Epidermal melanocyte (primary cell): ENCODE measurements around the gene NPM1.
A peak's percentile ranks its signal among the peaks of the same experiment; 100 is the strongest.
"Not testable (repeated sequence)": the region's sequence is repeated elsewhere in the genome, so short reads cannot be mapped to it uniquely, and the experiment has no call there.

Experiments
- DNase-seq: peaks from one replicate; pipeline ENCODE4 v3.0.0; 2011; ENCODE audit warnings: low spot score; ENCODE audit not compliant: insufficient read length

Gene NPM1, protein sequence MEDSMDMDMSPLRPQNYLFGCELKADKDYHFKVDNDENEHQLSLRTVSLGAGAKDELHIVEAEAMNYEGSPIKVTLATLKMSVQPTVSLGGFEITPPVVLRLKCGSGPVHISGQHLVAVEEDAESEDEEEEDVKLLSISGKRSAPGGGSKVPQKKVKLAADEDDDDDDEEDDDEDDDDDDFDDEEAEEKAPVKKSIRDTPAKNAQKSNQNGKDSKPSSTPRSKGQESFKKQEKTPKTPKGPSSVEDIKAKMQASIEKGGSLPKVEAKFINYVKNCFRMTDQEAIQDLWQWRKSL

GRCh38 chr5:171387345-171387969, at the start of gene NPM1:
TSS of gene NPM1 (plus strand) at chr5:171387849. CDS start at chr5:171387949, 100 bp downstream.
- peak; percentile 94 for DNase-seq

DNA sequence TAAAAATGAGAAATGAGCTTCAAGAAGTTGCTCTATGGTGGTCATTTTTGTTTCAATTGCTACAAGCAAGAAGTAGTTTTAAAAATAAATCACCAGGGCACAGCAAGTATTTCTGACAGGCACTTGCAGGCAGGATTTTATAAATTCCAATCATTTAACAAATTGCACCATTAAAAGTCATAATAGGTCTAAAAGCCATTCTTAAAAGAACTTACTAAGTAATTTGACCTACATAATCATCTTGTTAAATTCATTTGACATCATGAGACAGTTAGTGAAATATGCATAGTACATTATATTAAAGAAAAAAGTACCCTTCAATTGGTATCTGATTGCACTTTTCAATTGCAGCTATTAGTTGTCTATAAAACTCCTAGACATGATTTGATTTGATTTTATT, 47.6 kb upstream of the NPM1 start:
- no peak for DNase-seq

GRCh38 chr5:171340491-171340890, 47.2 kb upstream of the NPM1 start:
- DNase-seq, result no peak

DNA sequence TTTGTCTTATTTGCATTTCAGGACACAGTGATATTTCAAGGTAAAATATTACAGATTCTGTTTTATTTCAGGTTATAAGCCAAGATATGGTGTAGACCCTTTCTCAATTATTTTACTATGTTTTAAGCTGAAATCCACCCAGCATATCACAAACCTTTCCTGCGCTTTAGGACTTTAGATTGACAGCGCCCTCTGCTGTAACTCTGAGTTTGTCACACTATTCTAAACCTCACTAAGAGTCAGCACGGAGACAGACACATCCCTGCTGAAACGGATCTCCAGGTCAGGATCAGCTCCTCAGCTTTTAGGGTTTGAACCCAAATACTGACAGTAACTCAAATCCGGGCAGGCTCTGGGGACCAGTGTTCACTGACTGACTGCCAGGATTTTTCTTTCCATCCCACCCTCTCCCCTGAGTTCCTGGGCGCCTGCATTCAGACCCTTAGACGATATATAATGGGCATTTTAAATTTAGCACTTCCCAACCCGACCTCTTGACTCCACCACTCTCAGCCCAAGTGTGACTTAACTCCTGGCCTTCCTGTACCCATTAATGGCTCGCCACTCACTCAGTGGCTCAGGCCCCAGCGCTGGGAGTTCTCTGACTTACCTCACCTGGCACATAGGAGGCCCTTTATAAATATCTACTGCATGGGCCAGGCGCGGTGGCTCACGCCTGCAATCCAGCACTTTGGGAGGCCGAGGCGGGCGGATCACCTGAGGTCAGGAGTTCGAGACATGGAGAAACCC, 45.1 kb upstream of the NPM1 start:
- DNase-seq, result no peak

- no peak for DNase-seq
These were observed 42.6 kb upstream of the NPM1 start for GRCh38 chr5:171344936-171345608.

GRCh38 chr5:171351536-171352073, 36.0 kb upstream of the NPM1 start:
- no peak for DNase-seq

GRCh38 chr5:171355302-171355724, 32.3 kb upstream of the NPM1 start:
- DNase-seq, result no peak

DNA sequence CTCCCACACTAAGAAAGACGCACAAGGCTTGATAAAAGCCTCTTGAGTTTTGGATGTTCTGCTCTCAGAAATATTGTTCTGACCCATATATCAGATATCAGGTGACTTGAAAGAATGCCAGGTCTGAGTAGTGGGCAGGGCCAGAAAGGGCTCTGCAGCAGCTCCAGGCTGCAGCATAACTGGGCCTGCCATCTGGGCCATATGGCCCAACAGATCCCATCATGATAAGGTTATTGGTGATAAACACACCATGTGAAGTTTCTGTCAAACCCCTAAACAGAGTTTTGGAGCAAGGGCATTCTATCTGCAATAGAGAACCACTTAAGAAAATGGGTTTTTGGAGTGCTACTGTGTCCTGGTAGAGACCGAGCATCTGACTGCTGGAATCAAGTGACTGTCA, 29.8 kb upstream of the NPM1 start:
- no peak for DNase-seq

GRCh38 chr5:171361151-171361550, 26.5 kb upstream of the NPM1 start:
- DNase-seq, result not testable (repeated sequence)

DNA sequence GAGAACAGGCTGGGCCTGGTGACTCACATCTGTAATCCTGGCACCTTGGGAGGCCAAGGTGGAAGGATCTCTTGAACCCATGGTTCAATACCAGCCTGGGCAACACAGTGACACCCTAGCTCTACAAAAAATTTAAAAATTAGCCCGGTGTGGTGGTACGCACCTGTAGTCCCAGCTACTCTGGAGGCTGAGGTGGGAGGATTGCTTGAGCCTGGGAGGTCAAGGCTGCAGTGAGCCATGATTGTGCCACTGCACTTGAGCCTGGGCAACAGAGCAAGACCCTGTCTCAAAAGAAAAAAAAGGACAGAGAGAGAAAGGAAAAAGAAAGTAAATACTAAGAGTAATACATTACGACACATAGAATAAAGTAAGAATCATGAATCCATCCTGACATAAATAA, 24.4 kb upstream of the NPM1 start:
- not testable (repeated sequence) for DNase-seq

DNA sequence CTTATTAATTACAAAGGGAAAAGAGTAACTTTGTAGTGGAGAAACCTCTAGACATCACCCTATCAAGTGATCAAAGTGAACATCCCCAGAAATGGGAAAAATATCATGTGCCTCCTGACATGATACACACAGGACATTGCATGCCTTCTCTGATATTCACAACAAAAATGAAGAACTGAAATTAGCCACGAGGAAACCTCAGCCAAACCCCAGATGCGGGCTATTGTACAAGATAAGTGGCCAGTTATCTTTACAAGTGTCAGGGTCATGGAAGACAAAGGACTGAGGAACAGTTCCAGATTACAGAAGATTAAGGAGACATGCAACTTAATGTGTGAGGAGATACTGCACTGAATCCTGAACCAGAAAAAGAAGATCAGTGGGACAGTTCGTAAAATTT, 23.8 kb upstream of the NPM1 start:
- DNase-seq, result no peak

DNA sequence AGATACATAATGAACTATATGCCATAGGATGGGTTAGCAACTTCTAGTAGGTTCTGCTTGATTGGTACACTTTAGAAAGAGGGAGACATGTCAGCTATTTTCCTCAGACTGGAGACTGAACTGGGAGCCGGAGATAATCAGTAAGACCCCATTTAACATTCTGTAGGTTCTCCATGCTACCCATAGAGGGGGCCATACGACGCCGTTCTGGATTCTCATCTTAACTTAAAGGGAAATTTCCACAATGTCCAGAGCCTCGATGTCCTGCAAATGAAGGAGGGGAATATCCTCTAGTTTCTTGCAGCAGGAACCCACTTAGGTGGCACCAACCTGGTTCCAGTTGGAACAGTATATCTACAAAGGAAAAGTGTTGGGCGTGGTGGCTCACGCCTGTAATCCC, 22.3 kb upstream of the NPM1 start:
- DNase-seq, result no peak

DNA sequence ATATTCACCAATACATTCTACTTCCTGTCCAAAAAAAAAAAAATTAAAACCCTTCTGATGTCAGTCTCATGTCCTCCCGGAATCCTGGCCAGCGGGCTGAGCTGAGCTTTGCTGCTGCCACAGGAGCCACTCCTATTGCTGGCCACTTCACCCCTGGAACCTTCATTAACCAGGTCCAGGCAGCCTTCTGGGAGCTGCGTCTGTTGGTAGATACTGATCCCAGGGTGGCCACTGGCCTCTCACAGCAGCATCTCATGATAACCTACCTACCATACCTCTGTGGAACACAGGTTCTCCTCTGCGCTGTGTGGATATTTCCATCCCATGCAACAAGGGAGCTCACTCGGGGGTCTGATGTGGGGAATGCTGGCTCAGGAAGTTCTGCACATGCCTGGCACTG, 21.0 kb upstream of the NPM1 start:
- no peak for DNase-seq

- no peak for DNase-seq
These were observed 20.0 kb upstream of the NPM1 start for GRCh38 chr5:171367424-171368370.

GRCh38 chr5:171369056-171369455, 18.6 kb upstream of the NPM1 start:
- no peak for DNase-seq

DNA sequence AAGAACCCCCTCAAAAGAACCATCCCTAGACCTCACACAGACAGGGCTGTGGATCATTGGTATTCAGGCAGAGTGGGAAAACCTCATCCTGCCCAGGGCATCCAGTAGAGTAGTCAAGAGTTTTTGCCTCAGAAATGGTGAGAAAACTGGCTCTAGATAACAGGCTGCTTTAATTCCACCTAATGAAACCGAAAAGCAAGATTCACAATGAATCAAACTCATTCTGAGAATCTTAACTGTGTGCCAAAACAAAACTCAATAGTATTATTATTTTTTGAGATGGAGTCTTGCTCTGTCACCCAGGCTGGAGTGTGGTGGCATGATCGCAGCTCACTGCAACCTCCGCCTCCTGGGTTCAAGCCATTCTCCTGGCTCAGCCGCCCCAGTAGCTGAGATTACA, 17.8 kb upstream of the NPM1 start:
- DNase-seq, result no peak

DNA sequence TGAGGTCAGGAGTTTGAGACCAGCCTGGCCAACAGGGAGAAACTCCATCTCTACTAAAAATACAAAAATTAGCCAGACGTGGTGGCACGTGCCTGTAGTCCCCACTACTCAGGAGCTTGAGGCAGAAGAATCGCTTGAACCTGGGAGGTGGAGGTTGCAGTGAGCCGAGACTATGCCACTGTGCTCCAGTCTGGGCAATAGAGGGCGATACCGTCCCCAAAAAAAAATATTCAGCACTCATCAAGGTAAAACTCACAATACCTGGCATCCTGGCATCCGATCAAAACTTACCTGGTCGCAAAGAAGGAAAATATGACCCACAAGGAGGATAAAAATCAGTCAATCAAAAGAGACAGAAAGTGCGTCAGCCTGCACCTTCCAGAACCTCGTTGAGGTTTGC, 16.8 kb upstream of the NPM1 start:
- DNase-seq, result not testable (repeated sequence)

DNA sequence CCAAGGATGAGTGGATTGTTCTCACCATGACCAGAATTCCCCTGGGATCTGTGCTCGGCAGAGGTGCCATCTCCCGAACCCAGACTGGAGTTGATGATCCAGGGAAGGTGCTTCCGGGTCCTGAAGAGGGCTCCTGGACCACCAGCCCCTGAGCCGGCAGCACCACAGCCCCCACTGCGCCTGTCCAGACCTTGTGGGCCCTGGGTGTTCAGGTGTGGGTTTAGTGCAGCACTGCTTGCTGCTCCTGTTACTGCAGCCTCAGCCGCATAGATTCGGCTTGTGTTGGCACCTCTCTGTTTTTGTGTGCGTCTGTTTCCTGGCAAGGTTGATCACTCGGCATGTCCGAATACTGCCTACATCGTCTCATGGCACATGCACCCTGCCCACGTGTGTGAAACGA, 16.3 kb upstream of the NPM1 start:
- no peak for DNase-seq

- DNase-seq, result no peak
These were observed 7.7 kb upstream of the NPM1 start for GRCh38 chr5:171379961-171380360.

- not testable (repeated sequence) for DNase-seq
These were observed 3.2 kb upstream of the NPM1 start for GRCh38 chr5:171384416-171384815.
